GM12801 (cell line): ENCODE results near the gene MARS1.

Experiments
- TF ChIP-seq, protein P1 (sequence below): IDR thresholded peaks from one replicate; pipeline ENCODE4 v1.5.1; 2011; ENCODE audit warnings: control low read depth; ENCODE audit not compliant: insufficient read length; ENCODE audit errors: extremely low read depth

The MARS1 gene

DNA sequence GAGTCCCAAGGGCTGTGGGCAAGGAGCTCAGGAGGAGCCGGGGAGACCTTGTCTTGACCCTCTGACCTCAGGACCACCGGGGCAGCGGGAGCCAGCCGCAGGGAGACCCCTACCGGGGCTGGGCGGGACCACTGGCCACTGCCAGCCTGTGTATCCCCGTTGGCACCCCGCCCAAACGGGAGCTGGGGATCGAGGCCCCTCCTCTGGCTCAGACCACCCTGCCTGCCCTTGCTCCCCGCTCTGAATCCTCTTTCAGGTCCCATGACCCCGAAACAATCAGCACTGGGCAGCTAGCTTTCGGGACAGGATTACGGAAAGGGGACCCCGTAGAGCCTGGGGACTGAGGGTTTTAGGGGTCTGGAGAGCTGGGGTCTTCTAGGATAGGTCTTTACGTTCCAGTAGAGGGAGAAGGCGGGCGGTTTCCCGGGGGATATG lies 27.0 kb upstream of the MARS1 start:
- TF ChIP-seq, protein P1, sequence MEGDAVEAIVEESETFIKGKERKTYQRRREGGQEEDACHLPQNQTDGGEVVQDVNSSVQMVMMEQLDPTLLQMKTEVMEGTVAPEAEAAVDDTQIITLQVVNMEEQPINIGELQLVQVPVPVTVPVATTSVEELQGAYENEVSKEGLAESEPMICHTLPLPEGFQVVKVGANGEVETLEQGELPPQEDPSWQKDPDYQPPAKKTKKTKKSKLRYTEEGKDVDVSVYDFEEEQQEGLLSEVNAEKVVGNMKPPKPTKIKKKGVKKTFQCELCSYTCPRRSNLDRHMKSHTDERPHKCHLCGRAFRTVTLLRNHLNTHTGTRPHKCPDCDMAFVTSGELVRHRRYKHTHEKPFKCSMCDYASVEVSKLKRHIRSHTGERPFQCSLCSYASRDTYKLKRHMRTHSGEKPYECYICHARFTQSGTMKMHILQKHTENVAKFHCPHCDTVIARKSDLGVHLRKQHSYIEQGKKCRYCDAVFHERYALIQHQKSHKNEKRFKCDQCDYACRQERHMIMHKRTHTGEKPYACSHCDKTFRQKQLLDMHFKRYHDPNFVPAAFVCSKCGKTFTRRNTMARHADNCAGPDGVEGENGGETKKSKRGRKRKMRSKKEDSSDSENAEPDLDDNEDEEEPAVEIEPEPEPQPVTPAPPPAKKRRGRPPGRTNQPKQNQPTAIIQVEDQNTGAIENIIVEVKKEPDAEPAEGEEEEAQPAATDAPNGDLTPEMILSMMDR = no peak

DNA sequence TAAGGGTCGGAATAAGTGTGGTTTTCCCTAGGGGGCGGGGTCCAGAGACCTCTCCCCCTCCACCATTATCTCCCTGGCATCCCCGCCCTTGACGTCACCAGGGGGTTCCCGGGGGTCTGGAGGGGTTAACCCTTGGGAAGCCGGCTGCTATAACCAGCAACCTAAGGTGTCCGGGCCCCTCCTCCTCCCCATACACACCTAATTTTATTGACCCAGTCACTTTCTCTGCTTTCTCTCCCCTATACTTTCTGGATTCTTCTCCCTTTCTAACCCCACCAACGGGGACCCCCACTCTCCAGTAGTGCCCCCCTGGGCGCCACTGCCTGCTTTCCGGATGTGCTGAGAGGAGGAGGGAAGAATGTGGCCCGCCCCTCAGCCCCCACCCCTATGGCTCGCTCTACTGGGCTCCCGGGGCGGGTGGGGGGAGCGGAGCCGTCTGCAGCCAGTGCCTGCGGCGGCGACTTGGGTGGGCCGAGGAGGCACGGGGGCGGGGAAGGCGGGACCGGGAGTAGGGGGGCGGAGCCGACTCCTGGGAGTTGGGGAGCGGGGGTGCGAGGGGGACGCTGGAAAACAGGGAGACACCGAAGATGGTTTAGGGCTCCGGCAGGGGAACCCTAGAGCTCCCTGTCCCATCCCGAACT lies 26.5 kb upstream of the MARS1 start:
- TF ChIP-seq, protein P1 = no peak

DNA sequence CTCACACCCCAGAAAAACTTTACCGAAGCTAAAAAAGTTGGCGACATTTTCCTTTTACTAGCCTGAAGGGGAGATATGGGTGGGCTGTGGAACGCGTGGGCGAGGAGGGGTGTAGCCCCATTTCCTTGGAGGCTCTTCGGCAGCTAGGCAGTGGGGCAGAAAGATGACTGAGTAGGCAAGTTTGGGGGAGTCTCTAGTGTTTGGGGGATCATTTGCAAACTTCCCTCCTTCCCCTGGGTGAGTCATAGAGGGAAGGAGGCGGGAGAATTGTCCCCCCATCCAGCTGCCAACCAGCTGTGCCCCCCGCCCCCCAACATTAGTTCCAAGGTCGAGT lies 26.0 kb upstream of the MARS1 start:
- TF ChIP-seq, protein P1 = no peak

DNA sequence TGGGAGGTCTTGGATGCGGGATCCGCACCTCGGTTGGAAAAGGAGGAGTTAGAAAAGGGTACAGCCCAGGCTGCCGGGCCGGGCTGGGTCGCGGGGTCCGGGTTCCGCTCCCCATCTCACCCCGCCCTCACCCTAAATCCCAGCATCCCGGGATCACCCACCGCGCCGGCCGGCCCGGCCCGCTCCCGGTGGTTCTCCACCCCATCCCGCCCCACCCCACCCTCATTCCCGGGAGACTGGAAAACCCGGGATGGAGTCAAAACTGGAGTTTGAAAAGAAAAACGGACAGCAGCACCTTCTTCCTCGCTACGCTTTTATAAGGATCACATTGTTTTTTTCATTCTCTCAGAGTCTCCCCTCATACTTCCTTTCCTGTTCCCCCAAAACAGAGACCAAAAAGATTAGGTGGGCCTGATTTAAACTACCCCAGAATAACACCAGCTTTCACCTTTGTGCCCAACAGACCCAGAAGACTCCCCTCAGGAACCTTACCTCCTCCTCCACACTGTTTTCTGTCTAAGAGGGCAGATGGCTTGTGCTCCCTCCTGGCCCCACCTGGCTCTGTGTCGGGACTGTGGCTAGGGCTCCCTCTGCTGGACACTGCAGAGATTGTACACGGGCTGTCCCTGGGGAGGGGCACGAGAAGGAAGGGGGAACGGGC lies 25.5 kb upstream of the MARS1 start:
- TF ChIP-seq, protein P1 = peak; percentile 59

DNA sequence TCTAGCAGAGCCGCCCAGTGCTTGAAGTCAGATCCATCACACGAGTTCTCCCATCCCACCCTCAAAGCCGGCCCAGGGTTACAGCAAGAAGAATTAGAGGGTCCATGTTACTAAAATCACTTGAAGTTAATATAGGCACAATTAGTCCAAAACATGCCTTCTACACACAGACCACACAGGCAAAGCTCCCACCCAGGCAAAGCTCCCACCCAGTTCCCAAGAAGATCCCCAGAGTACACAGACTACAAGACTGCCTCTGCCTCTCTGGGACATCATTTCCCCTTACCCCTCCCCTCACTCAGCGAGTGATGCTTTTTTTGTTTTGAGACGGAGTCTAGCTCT lies 25.0 kb upstream of the MARS1 start:
- TF ChIP-seq, protein P1 = no peak

DNA sequence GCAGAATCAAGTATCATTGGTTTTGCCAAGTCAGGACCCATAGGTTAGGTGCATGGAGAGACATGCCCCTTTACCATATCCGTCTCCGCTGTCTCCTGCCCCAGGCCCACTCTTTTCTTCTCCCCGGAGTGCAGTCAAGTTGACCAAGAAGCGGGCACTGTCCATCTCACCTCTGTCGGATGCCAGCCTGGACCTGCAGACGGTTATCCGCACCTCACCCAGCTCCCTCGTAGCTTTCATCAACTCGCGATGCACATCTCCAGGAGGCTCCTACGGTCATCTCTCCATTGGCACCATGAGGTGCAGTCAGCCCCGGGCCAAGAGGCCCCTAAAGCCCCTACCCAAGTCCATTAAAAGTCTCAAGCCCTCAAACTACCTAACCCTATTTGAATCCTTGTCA lies 23.3 kb upstream of the MARS1 start:
- TF ChIP-seq, protein P1 = no peak

DNA sequence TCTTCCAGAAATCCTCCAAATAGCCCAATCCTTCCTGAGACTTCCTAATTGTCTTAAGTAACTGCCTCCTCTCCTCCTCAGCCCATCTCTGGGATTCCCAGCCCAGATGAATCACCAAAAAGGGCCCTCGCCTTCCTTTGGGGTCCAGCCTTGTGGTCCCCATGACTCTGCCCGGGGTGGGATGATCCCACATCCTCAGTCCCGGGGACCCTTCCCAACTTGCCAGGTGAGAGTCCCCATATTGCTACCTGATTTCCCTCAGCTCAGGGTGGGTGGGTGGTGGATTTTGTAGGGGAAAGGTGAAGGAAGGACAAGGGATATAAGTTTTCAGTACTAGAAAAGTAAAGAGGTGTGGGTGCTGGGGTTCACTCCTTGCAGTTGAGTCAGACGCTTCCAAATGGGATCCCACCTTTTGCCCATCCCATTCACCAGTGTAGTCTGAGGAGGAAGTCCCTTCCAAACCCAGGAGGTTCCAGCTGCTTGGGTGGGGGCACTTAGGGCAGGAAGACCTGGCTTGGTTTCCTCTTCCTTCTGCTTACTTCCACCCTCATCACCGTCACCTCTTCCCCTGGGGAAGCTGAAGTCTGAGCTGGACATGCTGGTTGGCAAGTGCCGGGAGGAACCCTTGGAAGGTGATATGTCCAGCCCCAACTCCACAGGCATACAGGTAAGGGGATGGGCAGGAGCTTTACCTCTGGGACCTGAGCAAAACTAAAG lies 22.7 kb upstream of the MARS1 start:
- TF ChIP-seq, protein P1 = no peak
